Peyer's patch (tissue), 4 donors: ENCODE measurements around the gene PPP1R36.

Experiments used
- CTCF ChIP-seq, 6 experiments: fragments of 450-650 bp in 4 of 6; fragments of 200-600 bp in 2 of 6; sonication (generic) in 1 of 6; IDR thresholded peaks; one replicate each; pipeline ENCODE4 v1.5.1; 2017 to 2019; ENCODE audit warnings: antibody characterized with exemption in 6 of 6, mild to moderate bottlenecking in 3 of 6, moderate library complexity in 1 of 6
- POLR2A ChIP-seq, 2 donors: fragments of 450-650 bp; IDR thresholded peaks; one replicate each; pipeline ENCODE4 v1.5.1; 2017; ENCODE audit warnings: antibody characterized with exemption in 2 of 2, mild to moderate bottlenecking in 2 of 2, moderate library complexity in 2 of 2

GRCh38 chr14:64561631-64562030 lies 11.9 kb downstream of the PPP1R36 start:
- no peak for TF ChIP-seq CTCF (IDR thresholded peaks at IDR 0.05)
- no peak for TF ChIP-seq POLR2A (IDR thresholded peaks at IDR 0.05)
